ENCODE data around the gene TMEM218. TPM values are rescaled to one million over a fixed set of nuclear protein-coding genes. Genes with fewer than 3 reads are reported as not detected.

Gene TMEM218
- total RNA-seq, 1 experiment from 2014 or later: 14.3 TPM

- WGBS (ENCODE audit: extremely low coverage, insufficient read length, low lambda C conversion rate): no CpG with 5 or more reads among the region's 12 CpGs
- Histone ChIP-seq H2BK5ac (ENCODE audit: insufficient read length, low read length) (no peak overlapping the region), H2BK12ac (ENCODE audit: insufficient read length, low read depth, low read length) (no peak overlapping the region), H3K56ac (ENCODE audit: insufficient read length, low read depth, low read length) (no peak overlapping the region), H2BK120ac (ENCODE audit: low read depth, low read length, poor library complexity, severe bottlenecking) (no peak overlapping the region), H2AK5ac (ENCODE audit: insufficient read length, low read length) (no peak overlapping the region), H3K27ac (ENCODE audit: insufficient read length, low read depth, low read length) (no peak overlapping the region), H3T11ph (ENCODE audit: low read length) (no peak overlapping the region), H4K91ac (ENCODE audit: insufficient read length, low read depth, low read length) (no peak overlapping the region), H3K14ac (ENCODE audit: insufficient read depth, low read length) (no peak overlapping the region; the same call in 1 of the 2 replicates), H2AFZ (ENCODE audit: low read length) (no peak overlapping the region), H3K4ac (ENCODE audit: low read depth, low read length) (no peak overlapping the region), H3K9ac (ENCODE audit: extremely low read depth, insufficient read length, low read length) (no peak overlapping the region), H3K79me2 (ENCODE audit: insufficient read depth, low read length) (no peaks in the 10 kb centered on the region), H3K9me3 (ENCODE audit: control insufficient read depth, low read depth, low read length) (no peaks in the 10 kb centered on the region), H3K23ac (ENCODE audit: insufficient read length, low read depth, low read length) (no peak overlapping the region), H3K27me3 (ENCODE audit: insufficient read depth, low read length) (no peaks in the 10 kb centered on the region), H4K8ac (replicated peaks; ENCODE audit: insufficient read length, low read depth, low read length) (no peak overlapping the region), H2BK20ac (ENCODE audit: low read depth, low read length, poor library complexity, severe bottlenecking) (no peak overlapping the region), H3K23me2 (ENCODE audit: insufficient read length, low read depth, low read length, poor library complexity, severe bottlenecking) (no peaks in the 10 kb centered on the region), H4K20me1 (ENCODE audit: control insufficient read depth, insufficient read depth, insufficient read length) (no peaks in the 10 kb centered on the region), H3K4me2 (ENCODE audit: insufficient read depth, insufficient read length, low read length) (no peak overlapping the region), H3K4me1 (ENCODE audit: insufficient read depth, low read length) (no peaks in the 10 kb centered on the region), H2BK15ac (ENCODE audit: low read depth, low read length) (no peak overlapping the region), H4K5ac (ENCODE audit: insufficient read length, low read depth, low read length) (no peak overlapping the region), H3K79me1 (ENCODE audit: insufficient read depth, low read depth, low read length, poor library complexity, severe bottlenecking) (no peaks in the 10 kb centered on the region), H3K18ac (ENCODE audit: insufficient read length, low read depth, low read length) (no peak overlapping the region)
- no peak for TF ChIP-seq CTCF (conservative IDR thresholded peaks at IDR 0.05)
- Mint-ChIP-seq H3K4me1 (peaks cover 3 to 6% of the 10 kb centered on the region in 2 experiments), H3K4me3 (no peak overlapping the region), H3K36me3 (ENCODE audit: insufficient read depth in 1 of 3, low read depth in 3 of 3) (no peaks in the 10 kb centered on the region), H3K9me3 (no peaks in the 10 kb centered on the region), H3K27me3 (ENCODE audit: low read depth) (peaks cover 12% of the 10 kb centered on the region), H3K27ac (no peak overlapping the region; a peak in 1 of 7 replicates)
- no peak for DNase-seq
Measured at GRCh38 chr11:125079878-125080530, 31.4 kb downstream of the TMEM218 start.

All from H9 (cell line).